Upper lobe of right lung (tissue), 1 donor: Measurements from ENCODE around the gene NLGN1. TPM values are rescaled to one million over a fixed set of nuclear protein-coding genes. Genes with fewer than 3 reads are reported as not detected.

Experiments used
- ATAC-seq: fragments of 200-7000 bp; cut with Tn5 transposase; one replicate; pipeline ENCODE4 v1.9.1; 2020; ENCODE audit warnings: mild to moderate bottlenecking, moderate library complexity
- DNase-seq: peaks from one replicate; pipeline ENCODE4 v3.0.0-alpha.2; 2020
- H3K27ac ChIP-seq: fragments of 200-600 bp; one replicate; pipeline ENCODE4 v1.8.0; 2022
- H3K27me3 ChIP-seq: fragments of 200-600 bp; one replicate; pipeline ENCODE4 v1.8.0; 2022; ENCODE audit warnings: mild to moderate bottlenecking
- H3K36me3 ChIP-seq: fragments of 200-600 bp; one replicate; pipeline ENCODE4 v1.8.0; 2022
- H3K4me1 ChIP-seq: fragments of 200-600 bp; one replicate; pipeline ENCODE4 v1.8.0; 2022
- H3K4me3 ChIP-seq: fragments of 200-600 bp; one replicate; pipeline ENCODE4 v1.8.0; 2022; ENCODE audit warnings: mild to moderate bottlenecking
- H3K9me3 ChIP-seq: fragments of 200-600 bp; one replicate; pipeline ENCODE4 v1.8.0; 2022
- intact Hi-C: fragments of 100-400 bp; cut with DNase I; formaldehyde crosslinking; loops from one replicate; pipeline ENCODE4 v1.11.0; 2022
- total RNA-seq: library from RNA; stranded (reverse); fragmentation: NEBNext Ultra II Directional; extraction: Animal tissue kit (Norgen Biotek cat#: 25700); gene quantifications from one replicate; pipeline ENCODE4 v1.2.1, GENCODE V29; 2021
- TF ChIP-seq, protein P1 (sequence below): fragments of 200-600 bp; IDR thresholded peaks from one replicate; pipeline ENCODE4 v1.8.0; 2022; ENCODE audit warnings: antibody characterized with exemption
- donor health status: DM: no; HTN: yes; CAD: no; lungs with severe emphysema.

The NLGN1 gene
- total RNA-seq, 1 donor from 2014 or later = 3.3 TPM

DNA sequence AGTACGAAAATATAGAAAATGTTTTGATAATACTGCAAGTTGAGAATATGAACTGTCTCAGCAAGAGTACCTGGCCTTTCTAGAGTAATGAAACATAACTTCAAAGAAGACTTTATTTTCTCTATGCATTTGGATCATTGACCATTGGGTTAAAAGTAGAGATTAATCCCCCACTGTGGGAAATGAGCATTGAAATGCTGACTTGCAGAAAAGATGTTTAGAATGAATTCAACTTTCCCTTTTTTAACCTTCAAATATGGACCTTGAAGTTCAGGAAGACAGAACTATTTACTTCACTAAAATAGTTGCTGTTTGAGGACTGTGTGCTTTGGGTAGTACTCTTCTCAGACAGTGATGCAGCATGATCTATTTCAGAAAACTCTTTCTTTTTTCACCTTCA is 75.7 kb downstream of the NLGN1 start:
- TF ChIP-seq, protein P1, sequence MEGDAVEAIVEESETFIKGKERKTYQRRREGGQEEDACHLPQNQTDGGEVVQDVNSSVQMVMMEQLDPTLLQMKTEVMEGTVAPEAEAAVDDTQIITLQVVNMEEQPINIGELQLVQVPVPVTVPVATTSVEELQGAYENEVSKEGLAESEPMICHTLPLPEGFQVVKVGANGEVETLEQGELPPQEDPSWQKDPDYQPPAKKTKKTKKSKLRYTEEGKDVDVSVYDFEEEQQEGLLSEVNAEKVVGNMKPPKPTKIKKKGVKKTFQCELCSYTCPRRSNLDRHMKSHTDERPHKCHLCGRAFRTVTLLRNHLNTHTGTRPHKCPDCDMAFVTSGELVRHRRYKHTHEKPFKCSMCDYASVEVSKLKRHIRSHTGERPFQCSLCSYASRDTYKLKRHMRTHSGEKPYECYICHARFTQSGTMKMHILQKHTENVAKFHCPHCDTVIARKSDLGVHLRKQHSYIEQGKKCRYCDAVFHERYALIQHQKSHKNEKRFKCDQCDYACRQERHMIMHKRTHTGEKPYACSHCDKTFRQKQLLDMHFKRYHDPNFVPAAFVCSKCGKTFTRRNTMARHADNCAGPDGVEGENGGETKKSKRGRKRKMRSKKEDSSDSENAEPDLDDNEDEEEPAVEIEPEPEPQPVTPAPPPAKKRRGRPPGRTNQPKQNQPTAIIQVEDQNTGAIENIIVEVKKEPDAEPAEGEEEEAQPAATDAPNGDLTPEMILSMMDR = no peak
- Histone ChIP-seq H3K36me3 (no peaks in the 10 kb centered on the region), H3K27me3 (no peaks in the 10 kb centered on the region), H3K9me3 (no peaks in the 10 kb centered on the region), H3K4me1 (no peaks in the 10 kb centered on the region), H3K4me3 (no peak overlapping the region), H3K27ac (no peak overlapping the region)
- ATAC-seq (no peak), DNase-seq (no peak)
- intact Hi-C loops = no loop called here

DNA sequence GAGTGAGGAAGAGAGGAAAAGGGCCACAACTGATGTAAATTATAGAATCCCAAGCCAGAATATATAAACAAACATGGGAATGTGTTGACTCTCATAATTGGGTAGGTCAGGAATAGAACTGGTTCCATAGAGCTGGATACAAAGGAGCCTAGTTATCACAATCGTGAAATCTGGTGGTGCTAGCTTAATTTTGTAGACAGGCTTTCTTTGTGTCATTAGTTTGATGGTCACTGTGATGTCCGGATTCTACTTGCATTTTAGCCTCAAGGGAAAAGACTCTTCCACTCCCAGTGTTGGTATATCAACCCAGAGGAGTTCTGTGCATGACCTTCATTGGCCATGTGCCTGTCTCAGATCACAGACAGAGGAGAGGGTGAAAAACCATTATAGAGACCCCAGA is 81.8 kb downstream of the NLGN1 start:
- TF ChIP-seq, protein P1 = no peak
- ATAC-seq (no peak), DNase-seq (no peak)
- Histone ChIP-seq H3K9me3 (no peaks in the 10 kb centered on the region), H3K4me3 (no peak overlapping the region), H3K36me3 (no peaks in the 10 kb centered on the region), H3K4me1 (no peaks in the 10 kb centered on the region), H3K27me3 (no peaks in the 10 kb centered on the region), H3K27ac (no peak overlapping the region)
- intact Hi-C loops = no loop called here

DNA sequence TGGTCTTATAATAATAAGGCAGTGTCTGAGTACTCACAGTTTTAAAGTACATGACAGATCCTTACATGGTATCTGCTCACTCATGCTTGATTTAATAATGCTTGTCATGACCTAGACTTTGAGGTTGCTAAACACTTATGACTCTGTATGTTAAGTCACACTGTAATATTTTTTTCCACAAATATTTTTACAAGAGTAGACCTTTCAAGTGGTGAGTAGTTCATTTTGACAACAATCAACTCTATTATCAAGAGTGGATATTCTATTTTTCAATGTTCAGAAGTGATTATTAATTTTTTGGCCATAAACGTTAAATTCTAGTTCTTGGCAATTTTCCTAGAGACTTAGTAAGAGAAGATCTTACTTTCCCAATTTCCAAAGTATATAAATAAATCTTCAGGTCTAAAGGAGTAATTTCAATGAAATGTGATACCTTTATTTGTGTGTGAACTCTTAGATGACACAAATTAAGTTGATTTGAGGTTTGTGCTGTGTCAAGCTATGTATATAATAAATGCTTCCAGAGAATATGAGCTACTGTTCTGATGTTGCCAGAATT is 104.5 kb downstream of the NLGN1 start:
- no peak for DNase-seq
- H3K27me3 ChIP-seq = no peaks in the 10 kb centered on the region

DNA sequence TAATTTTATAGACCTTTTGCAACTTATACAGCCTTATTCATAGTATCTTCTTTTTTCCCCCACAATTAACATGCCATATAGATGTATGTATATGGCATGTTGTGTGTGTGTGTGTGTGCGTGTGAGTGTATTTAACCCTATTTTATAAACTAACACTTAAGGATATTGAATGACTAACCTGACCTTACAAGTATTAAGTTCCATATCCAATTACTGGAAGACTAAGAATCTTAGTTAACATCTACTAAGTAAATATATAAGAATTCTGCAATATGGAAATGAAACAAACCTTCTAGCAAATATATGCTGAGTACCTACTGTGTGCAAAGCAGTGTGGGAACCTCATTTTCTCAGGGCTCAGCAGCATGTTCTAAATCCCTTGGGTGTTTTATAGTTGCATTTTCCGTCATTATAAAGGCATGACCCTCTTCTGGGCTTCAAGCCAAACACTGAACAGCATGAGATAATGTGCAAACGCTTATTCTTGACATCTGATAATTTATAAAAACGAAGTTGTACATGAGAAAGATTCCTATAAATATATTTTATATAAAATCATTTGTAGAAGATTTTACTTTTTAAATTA is 105.5 kb downstream of the NLGN1 start:
- H3K27me3 ChIP-seq = no peaks in the 10 kb centered on the region
- no peak overlapping the region for H3K4me3 ChIP-seq
- DNase-seq (no peak), ATAC-seq (no peak)
- no peak overlapping the region for H3K27ac ChIP-seq
- H3K4me1 ChIP-seq = no peaks in the 10 kb centered on the region
- intact Hi-C loops = no loop called here
- H3K36me3 ChIP-seq = no peaks in the 10 kb centered on the region
- H3K9me3 ChIP-seq = no peaks in the 10 kb centered on the region
- TF ChIP-seq, protein P1 = no peak

More for the DNA sequence above, 104.5 kb downstream of the NLGN1 start:
- H3K9me3 ChIP-seq = no peaks in the 10 kb centered on the region
- intact Hi-C loops = no loop called here
- no peak for ATAC-seq
- TF ChIP-seq, protein P1 = no peak
- no peaks in the 10 kb centered on the region for H3K4me1 ChIP-seq
- H3K27ac ChIP-seq = no peak overlapping the region
- no peak overlapping the region for H3K4me3 ChIP-seq
- no peaks in the 10 kb centered on the region for H3K36me3 ChIP-seq

DNA sequence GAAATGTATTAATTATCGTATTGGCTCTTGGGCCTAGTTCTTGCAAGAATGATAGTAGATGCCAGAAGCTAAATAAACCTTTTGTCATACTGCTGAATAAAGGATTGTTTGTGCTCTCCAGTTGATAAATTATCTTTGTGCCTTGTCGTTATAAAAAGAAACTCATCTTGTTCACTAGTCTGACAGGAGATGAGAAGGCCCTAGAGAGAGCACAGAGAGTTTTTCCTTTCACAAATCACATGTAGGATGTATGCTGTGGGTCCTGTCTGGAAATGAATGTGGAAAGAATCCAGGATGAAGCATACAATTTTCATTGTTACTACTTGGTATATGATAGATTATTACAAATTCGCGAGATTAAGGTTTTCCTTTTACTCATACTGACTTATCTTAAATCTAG is 113.0 kb downstream of the NLGN1 start:
- no peaks in the 10 kb centered on the region for H3K9me3 ChIP-seq
- no peaks in the 10 kb centered on the region for H3K27me3 ChIP-seq
- H3K36me3 ChIP-seq = no peaks in the 10 kb centered on the region
- no peak overlapping the region for H3K27ac ChIP-seq
- intact Hi-C loops = no loop called here
- H3K4me3 ChIP-seq = no peak overlapping the region
- H3K4me1 ChIP-seq = no peaks in the 10 kb centered on the region
- ATAC-seq (no peak), DNase-seq (no peak)
- TF ChIP-seq, protein P1 = no peak

DNA sequence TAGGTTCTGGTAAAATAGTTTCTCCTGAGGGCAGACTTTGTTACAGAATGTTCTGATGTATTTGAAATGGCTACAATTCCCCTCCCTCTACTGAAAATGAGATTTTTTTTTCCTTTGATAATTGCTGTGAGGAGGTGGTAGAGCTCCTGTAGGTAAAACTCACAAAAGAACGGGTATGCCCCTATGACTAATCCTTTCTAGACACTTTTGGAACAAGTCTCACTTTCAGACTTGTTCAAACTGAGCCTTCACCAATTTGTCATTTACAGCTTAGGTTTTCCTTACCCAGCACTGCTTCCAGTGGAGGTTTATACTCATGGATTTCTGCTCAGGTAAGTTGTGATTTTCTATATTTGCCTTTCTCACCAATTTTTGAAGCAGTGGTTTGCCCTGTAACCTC is 115.6 kb downstream of the NLGN1 start:
- intact Hi-C loops = no loop called here
- no peaks in the 10 kb centered on the region for H3K4me1 ChIP-seq
- TF ChIP-seq, protein P1 = no peak
- H3K27me3 ChIP-seq = no peaks in the 10 kb centered on the region
- H3K9me3 ChIP-seq = no peaks in the 10 kb centered on the region
- H3K4me3 ChIP-seq = no peak overlapping the region
- no peaks in the 10 kb centered on the region for H3K36me3 ChIP-seq
- H3K27ac ChIP-seq = no peak overlapping the region
- DNase-seq = no peak
- no peak for ATAC-seq
